ENCODE data around the gene DNAAF5. TPM values are rescaled to one million over a fixed set of nuclear protein-coding genes. Genes with fewer than 3 reads are reported as not detected.

The DNAAF5 gene
- total RNA-seq, 4 donors from 2014 or later, result 5.6 to 34.3 (median 13.3) TPM

GRCh38 chr7:771234-772004 lies 44.9 kb downstream of the DNAAF5 start:
- Histone ChIP-seq H3K27me3 (no peaks in the 10 kb centered on the region), H3K9me3 (no peaks in the 10 kb centered on the region), H3K4me3 (peak overlapping the region in 1 of 2 donors; percentile 4), H3K36me3 (no peaks in the 10 kb centered on the region), H3K4me1 (peaks cover 8 to 32% of the 10 kb centered on the region in 2 donors), H3K27ac (peak overlapping the region; percentile 95)
- TF ChIP-seq POLR2A (IDR thresholded peaks at IDR 0.05), result no peak
- TF ChIP-seq CTCF (IDR thresholded peaks at IDR 0.05), result no peak
- intact Hi-C loops (cut with DNase I; ENCODE audit: low total_unique reads), result loop anchor here (5.0 kb wide), 1 partner anchor 439 kb away; no protein-coding TSS in a partner anchor
- DNase-seq, result peak; percentile 88 to 91

- peaks cover 8 to 32% of the 10 kb centered on the region in 2 donors for H3K4me1 ChIP-seq
- H3K27me3 ChIP-seq, result no peaks in the 10 kb centered on the region
- intact Hi-C loops (cut with DNase I; ENCODE audit: low total_unique reads), result loop anchor here (5.0 kb wide), 1 partner anchor 440 kb away; no protein-coding TSS in a partner anchor
- H3K36me3 ChIP-seq, result no peaks in the 10 kb centered on the region
- no peak for DNase-seq
- no peaks in the 10 kb centered on the region for H3K9me3 ChIP-seq
- TF ChIP-seq CTCF (IDR thresholded peaks at IDR 0.05) (no peak), POLR2A (IDR thresholded peaks at IDR 0.05) (no peak)
- peak overlapping the region; percentile 95 for H3K27ac ChIP-seq
- no peak overlapping the region for H3K4me3 ChIP-seq
Measured at GRCh38 chr7:772005-772294, 45.5 kb downstream of the DNAAF5 start.

GRCh38 chr7:772392-772791 lies 45.9 kb downstream of the DNAAF5 start:
- H3K9me3 ChIP-seq, result no peaks in the 10 kb centered on the region
- peaks cover 8 to 32% of the 10 kb centered on the region in 2 donors for H3K4me1 ChIP-seq
- H3K36me3 ChIP-seq, result no peaks in the 10 kb centered on the region
- peak overlapping the region; percentile 95 for H3K27ac ChIP-seq
- intact Hi-C loops (cut with DNase I; ENCODE audit: low total_unique reads), result loop anchor here (5.0 kb wide), 1 partner anchor 440 kb away; no protein-coding TSS in a partner anchor
- no peak overlapping the region for H3K4me3 ChIP-seq
- TF ChIP-seq POLR2A (IDR thresholded peaks at IDR 0.05) (no peak), CTCF (IDR thresholded peaks at IDR 0.05) (no peak)
- DNase-seq, result no peak
- no peaks in the 10 kb centered on the region for H3K27me3 ChIP-seq

- H3K9me3 ChIP-seq, result no peaks in the 10 kb centered on the region
- peak overlapping the region in 1 of 2 donors; percentile 95 for H3K27ac ChIP-seq
- DNase-seq, result no peak
- TF ChIP-seq CTCF (IDR thresholded peaks at IDR 0.05) (no peak), POLR2A (IDR thresholded peaks at IDR 0.05) (no peak)
- H3K4me3 ChIP-seq, result no peak overlapping the region
- intact Hi-C loops (cut with DNase I; ENCODE audit: low total_unique reads), result loop anchor here (5.0 kb wide), 1 partner anchor 441 kb away; no protein-coding TSS in a partner anchor
- H3K4me1 ChIP-seq, result peaks cover 8 to 32% of the 10 kb centered on the region in 2 donors
- H3K27me3 ChIP-seq, result no peaks in the 10 kb centered on the region
- H3K36me3 ChIP-seq, result no peaks in the 10 kb centered on the region
Measured at GRCh38 chr7:772861-773621, 46.5 kb downstream of the DNAAF5 start.

GRCh38 chr7:773622-773915 lies 47.1 kb downstream of the DNAAF5 start:
- H3K9me3 ChIP-seq, result no peaks in the 10 kb centered on the region
- no peak overlapping the region for H3K27ac ChIP-seq
- no peak for DNase-seq
- intact Hi-C loops (cut with DNase I; ENCODE audit: low total_unique reads), result loop anchor here (5.0 kb wide), 1 partner anchor 441 kb away; no protein-coding TSS in a partner anchor
- TF ChIP-seq POLR2A (IDR thresholded peaks at IDR 0.05), result no peak
- no peak for TF ChIP-seq CTCF (IDR thresholded peaks at IDR 0.05)
- H3K4me1 ChIP-seq, result peaks cover 8 to 29% of the 10 kb centered on the region in 2 donors
- no peak overlapping the region for H3K4me3 ChIP-seq
- H3K36me3 ChIP-seq, result no peaks in the 10 kb centered on the region
- no peaks in the 10 kb centered on the region for H3K27me3 ChIP-seq

Data from uterus (tissue), 4 donors.